ENCODE results near the gene NXF2B.
"Not testable (repeated sequence)": the region's sequence is repeated elsewhere in the genome, so short reads cannot be mapped to it uniquely, and the experiment has no call there.

DNA sequence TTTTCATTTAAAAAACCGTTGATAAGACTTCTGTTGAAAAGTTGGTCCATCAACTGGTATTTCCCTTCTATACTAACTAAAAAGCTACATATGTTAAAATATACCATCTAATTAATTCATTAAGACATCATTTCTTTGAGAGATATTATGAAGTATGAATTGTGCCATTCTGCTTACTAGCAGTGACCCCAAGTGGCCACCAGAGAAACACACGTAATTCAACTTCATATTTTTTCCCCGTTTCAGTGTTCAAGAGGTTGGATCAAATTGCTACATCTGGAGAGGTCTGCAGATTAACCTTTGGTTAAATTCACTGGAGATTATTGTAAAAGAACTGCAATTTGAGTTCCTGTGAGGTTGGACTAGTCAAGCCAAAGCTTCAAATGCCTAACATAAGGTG is 30.4 kb upstream of the NXF2B start:
- TF ChIP-seq, protein P1, sequence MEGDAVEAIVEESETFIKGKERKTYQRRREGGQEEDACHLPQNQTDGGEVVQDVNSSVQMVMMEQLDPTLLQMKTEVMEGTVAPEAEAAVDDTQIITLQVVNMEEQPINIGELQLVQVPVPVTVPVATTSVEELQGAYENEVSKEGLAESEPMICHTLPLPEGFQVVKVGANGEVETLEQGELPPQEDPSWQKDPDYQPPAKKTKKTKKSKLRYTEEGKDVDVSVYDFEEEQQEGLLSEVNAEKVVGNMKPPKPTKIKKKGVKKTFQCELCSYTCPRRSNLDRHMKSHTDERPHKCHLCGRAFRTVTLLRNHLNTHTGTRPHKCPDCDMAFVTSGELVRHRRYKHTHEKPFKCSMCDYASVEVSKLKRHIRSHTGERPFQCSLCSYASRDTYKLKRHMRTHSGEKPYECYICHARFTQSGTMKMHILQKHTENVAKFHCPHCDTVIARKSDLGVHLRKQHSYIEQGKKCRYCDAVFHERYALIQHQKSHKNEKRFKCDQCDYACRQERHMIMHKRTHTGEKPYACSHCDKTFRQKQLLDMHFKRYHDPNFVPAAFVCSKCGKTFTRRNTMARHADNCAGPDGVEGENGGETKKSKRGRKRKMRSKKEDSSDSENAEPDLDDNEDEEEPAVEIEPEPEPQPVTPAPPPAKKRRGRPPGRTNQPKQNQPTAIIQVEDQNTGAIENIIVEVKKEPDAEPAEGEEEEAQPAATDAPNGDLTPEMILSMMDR (IDR thresholded peaks at IDR 0.05) = not testable (repeated sequence)
- not testable (repeated sequence) for TF ChIP-seq POLR2A (IDR thresholded peaks at IDR 0.05)

Data from right lobe of liver (tissue), 4 donors.